COLO668 (cell line): ENCODE data around the gene VPS37B.
"Not testable (repeated sequence)": the region's sequence is repeated elsewhere in the genome, so short reads cannot be mapped to it uniquely, and the experiment has no call there.

Experiments used
- DNase-seq: peaks from one replicate; lab custom pipeline; 2025; ENCODE audit not compliant: unreplicated experiment; lab: John Stamatoyannopoulos, UW

Gene VPS37B

GRCh38 chr12:122884860-122885259, 11.1 kb downstream of the VPS37B start:
- no peak for DNase-seq

GRCh38 chr12:122884091-122884826, 11.7 kb downstream of the VPS37B start:
- no peak for DNase-seq

GRCh38 chr12:122882908-122883558, 12.9 kb downstream of the VPS37B start:
- DNase-seq: no peak

- no peak for DNase-seq
These were observed 15.3 kb downstream of the VPS37B start for GRCh38 chr12:122880668-122881067.

GRCh38 chr12:122880155-122880667, 15.7 kb downstream of the VPS37B start:
- DNase-seq: no peak

- no peak for DNase-seq
These were observed 16.9 kb downstream of the VPS37B start for GRCh38 chr12:122878780-122879612.

GRCh38 chr12:122876731-122877130, 19.2 kb downstream of the VPS37B start:
- no peak for DNase-seq

- not testable (repeated sequence) for DNase-seq
These were observed 19.6 kb downstream of the VPS37B start for GRCh38 chr12:122876281-122876680.

- DNase-seq: no peak
These were observed 20.2 kb downstream of the VPS37B start for GRCh38 chr12:122875590-122876220.

GRCh38 chr12:122874081-122874480, 21.8 kb downstream of the VPS37B start:
- DNase-seq: no peak

GRCh38 chr12:122873540-122873939, 22.4 kb downstream of the VPS37B start:
- no peak for DNase-seq

GRCh38 chr12:122872815-122873361, 23.0 kb downstream of the VPS37B start:
- peak; percentile 35 for DNase-seq

GRCh38 chr12:122871851-122872780, 23.8 kb downstream of the VPS37B start:
- DNase-seq: peak; percentile 83

- DNase-seq: no peak
These were observed 24.9 kb downstream of the VPS37B start for GRCh38 chr12:122870867-122871664.

- no peak for DNase-seq
These were observed 25.6 kb downstream of the VPS37B start for GRCh38 chr12:122870163-122870842.

GRCh38 chr12:122869207-122869973, 26.5 kb downstream of the VPS37B start:
- no peak for DNase-seq

GRCh38 chr12:122868471-122869177, 27.3 kb downstream of the VPS37B start:
- DNase-seq: no peak
